H1 (cell line): ENCODE measurements around the gene ZBED5. TPM values are rescaled to one million over a fixed set of nuclear protein-coding genes. Genes with fewer than 3 reads are reported as not detected.

Experiments
- ASH2L ChIP-seq: fragments of 200-600, 300-600 bp; sonication (generic); IDR thresholded peaks from one replicate; pipeline ENCODE4 v1.7.1; 2017; ENCODE audit warnings: low read length
- CTBP2 ChIP-seq: IDR thresholded peaks from 2 replicates; pipeline ENCODE4 v1.7.0; 2011; ENCODE audit warnings: borderline replicate concordance, mild to moderate bottlenecking, moderate library complexity, mixed read lengths, low read length; ENCODE audit not compliant: insufficient read depth, insufficient read length
- POU5F1 ChIP-seq: IDR thresholded peaks from 2 replicates; pipeline ENCODE4 v1.6.1; 2011; ENCODE audit warnings: low read depth, mild to moderate bottlenecking, low read length, moderate library complexity
- RXRA ChIP-seq: IDR thresholded peaks from 2 replicates; pipeline ENCODE4 v1.6.1; 2011; ENCODE audit warnings: low read depth, mild to moderate bottlenecking, low read length, moderate library complexity; ENCODE audit not compliant: insufficient read depth
- USF2 ChIP-seq: IDR thresholded peaks from 2 replicates; pipeline ENCODE4 v1.6.1; 2011; ENCODE audit warnings: low read length, improper control_type of control experiment
- polyA plus RNA-seq, 7 experiments: library from polyadenylated mRNA; depleted of rRNA in 3 of 7; stranded (reverse) in 5 of 7; unstranded in 2 of 7; fragments of >200 nt in 5 of 7; fragments of 200-250 nt in 2 of 7; gene quantifications; 1 replicate in 5 of 7; 2 replicates in 1 of 7; 4 replicates in 1 of 7; pipeline versions ENCODE4 v1.2.1 to v1.2.3, GENCODE V29; 2011 to 2013; ENCODE audit warnings: missing spikeins in 2 of 7, mixed read lengths in 2 of 7
- total RNA-seq: library from RNA; stranded (reverse); fragmentation: NEBNext Ultra II Directional; extraction: Animal tissue kit (Norgen Biotek cat#: 25700); gene quantifications from 2 replicates; pipeline ENCODE4 v1.2.1, GENCODE V29; 2021

Gene ZBED5
- total and polyA plus RNA-seq, 2 of the 8 experiments (the other 6 are each of a cell fraction or from before 2014, with no cell fraction given) = 54.2 to 94.7 TPM

DNA sequence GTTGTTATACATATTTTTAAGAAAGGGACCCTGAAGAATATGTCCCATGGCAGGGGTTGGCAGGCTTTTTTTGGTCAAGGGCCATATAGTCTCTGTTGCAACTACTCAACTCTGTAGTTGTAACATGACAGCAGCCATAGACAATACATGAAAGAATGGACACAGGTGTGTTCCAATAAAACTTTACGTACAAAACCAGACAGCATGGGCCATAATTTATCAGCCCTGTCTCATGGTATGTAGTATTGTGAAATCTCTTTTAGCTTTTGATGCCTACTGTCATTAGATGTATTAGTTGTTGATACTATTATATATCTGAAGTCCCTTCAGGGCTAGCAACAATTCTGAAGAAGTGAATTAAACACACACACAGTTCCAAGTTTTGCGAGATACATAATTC is 2.6 kb downstream of the ZBED5 start (continued):
- TF ChIP-seq USF2 = no peak
- TF ChIP-seq POU5F1 = no peak
- TF ChIP-seq ASH2L = no peak
- no peak for TF ChIP-seq RXRA
- TF ChIP-seq CTBP2 = no peak
